Measurements from ENCODE around the gene TACC2.

Gene TACC2

GRCh38 chr10:122186816-122187810 is 198.2 kb downstream of the TACC2 start:
- Histone ChIP-seq H4K20me1 (ENCODE audit: insufficient read depth, low read length) (no peaks in the 10 kb centered on the region), H3K27me3 (ENCODE audit: insufficient read depth, low read length) (0 out of 2 replicates have a peak, but pooled peaks cover 5% of the 10 kb centered on the region), H3F3A (ENCODE audit: insufficient read depth, low read length) (no peaks in the 10 kb centered on the region), H3K9me2 (ENCODE audit: low read depth, low read length) (no peaks in the 10 kb centered on the region), H3K79me2 (ENCODE audit: insufficient read depth, low read length) (no peaks in the 10 kb centered on the region), H3K9me3 (ENCODE audit: low read length) (no peaks in the 10 kb centered on the region), H3K9ac (ENCODE audit: low read length) (no peak overlapping the region), H3K4me1 (ENCODE audit: insufficient read depth, low read length, severe bottlenecking) (no peaks in the 10 kb centered on the region), H2AFZ (ENCODE audit: low read length) (no peak overlapping the region), H3K4me2 (ENCODE audit: low read length) (no peak overlapping the region), H3K36me3 (ENCODE audit: insufficient read depth, low read length) (no peaks in the 10 kb centered on the region), H3K27ac (ENCODE audit: low read depth, low read length, poor library complexity, severe bottlenecking) (no peak overlapping the region), H3K4me3 (ENCODE audit: low read depth, low read length, poor library complexity, severe bottlenecking) (no peak overlapping the region)
- TF ChIP-seq CTCF (IDR thresholded peaks at IDR 0.05; ENCODE audit: low read length) = no peak
- no peak for TF ChIP-seq EZH2 (IDR thresholded peaks at IDR 0.05; ENCODE audit: borderline replicate concordance, low read length)

GRCh38 chr10:122188706-122189105 is 199.7 kb downstream of the TACC2 start:
- no peak overlapping the region for H3K9ac ChIP-seq (ENCODE audit: low read length)
- no peaks in the 10 kb centered on the region for H3K79me2 ChIP-seq (ENCODE audit: insufficient read depth, low read length)
- H3K27me3 ChIP-seq (ENCODE audit: insufficient read depth, low read length) = 0 out of 2 replicates have a peak, but pooled peaks cover 5% of the 10 kb centered on the region
- TF ChIP-seq EZH2 (IDR thresholded peaks at IDR 0.05; ENCODE audit: borderline replicate concordance, low read length) (no peak), CTCF (IDR thresholded peaks at IDR 0.05; ENCODE audit: low read length) (no peak)
- H3K4me3 ChIP-seq (ENCODE audit: low read depth, low read length, poor library complexity, severe bottlenecking) = no peak overlapping the region
- no peaks in the 10 kb centered on the region for H3F3A ChIP-seq (ENCODE audit: insufficient read depth, low read length)
- H3K9me2 ChIP-seq (ENCODE audit: low read depth, low read length) = no peaks in the 10 kb centered on the region
- no peak overlapping the region for H3K4me2 ChIP-seq (ENCODE audit: low read length)
- no peaks in the 10 kb centered on the region for H3K4me1 ChIP-seq (ENCODE audit: insufficient read depth, low read length, severe bottlenecking)
- no peaks in the 10 kb centered on the region for H3K36me3 ChIP-seq (ENCODE audit: insufficient read depth, low read length)
- H4K20me1 ChIP-seq (ENCODE audit: insufficient read depth, low read length) = no peaks in the 10 kb centered on the region
- H2AFZ ChIP-seq (ENCODE audit: low read length) = no peak overlapping the region
- H3K9me3 ChIP-seq (ENCODE audit: low read length) = no peaks in the 10 kb centered on the region
- no peak overlapping the region for H3K27ac ChIP-seq (ENCODE audit: low read depth, low read length, poor library complexity, severe bottlenecking)

- H2AFZ ChIP-seq (ENCODE audit: low read length) = no peak overlapping the region
Measured at GRCh38 chr10:122189185-122189584, 200.2 kb downstream of the TACC2 start.

More at GRCh38 chr10:122189185-122189584, 200.2 kb downstream of the TACC2 start:
- no peaks in the 10 kb centered on the region for H3K9me3 ChIP-seq (ENCODE audit: low read length)
- no peak overlapping the region for H3K9ac ChIP-seq (ENCODE audit: low read length)
- no peaks in the 10 kb centered on the region for H3K9me2 ChIP-seq (ENCODE audit: low read depth, low read length)
- H3K4me2 ChIP-seq (ENCODE audit: low read length) = no peak overlapping the region
- no peak overlapping the region for H3K4me3 ChIP-seq (ENCODE audit: low read depth, low read length, poor library complexity, severe bottlenecking)
- no peaks in the 10 kb centered on the region for H3F3A ChIP-seq (ENCODE audit: insufficient read depth, low read length)
- no peak for TF ChIP-seq EZH2 (IDR thresholded peaks at IDR 0.05; ENCODE audit: borderline replicate concordance, low read length)
- TF ChIP-seq CTCF (IDR thresholded peaks at IDR 0.05; ENCODE audit: low read length) = no peak
- H3K36me3 ChIP-seq (ENCODE audit: insufficient read depth, low read length) = no peaks in the 10 kb centered on the region
- no peaks in the 10 kb centered on the region for H3K4me1 ChIP-seq (ENCODE audit: insufficient read depth, low read length, severe bottlenecking)
- H3K79me2 ChIP-seq (ENCODE audit: insufficient read depth, low read length) = no peaks in the 10 kb centered on the region
- 0 out of 2 replicates have a peak, but pooled peaks cover 5% of the 10 kb centered on the region for H3K27me3 ChIP-seq (ENCODE audit: insufficient read depth, low read length)
- no peaks in the 10 kb centered on the region for H4K20me1 ChIP-seq (ENCODE audit: insufficient read depth, low read length)
- no peak overlapping the region for H3K27ac ChIP-seq (ENCODE audit: low read depth, low read length, poor library complexity, severe bottlenecking)
